ENCODE data around the gene SLC28A1. TPM values are rescaled to one million over a fixed set of nuclear protein-coding genes. Genes with fewer than 3 reads are reported as not detected.
"Not testable (repeated sequence)": the region's sequence is repeated elsewhere in the genome, so short reads cannot be mapped to it uniquely, and the experiment has no call there.

Gene SLC28A1
- total RNA-seq, 1 donor from 2014 or later, result not detected

- DNase-seq (ENCODE audit: low read depth, low spot score), result no peak
- TF ChIP-seq, protein P1, sequence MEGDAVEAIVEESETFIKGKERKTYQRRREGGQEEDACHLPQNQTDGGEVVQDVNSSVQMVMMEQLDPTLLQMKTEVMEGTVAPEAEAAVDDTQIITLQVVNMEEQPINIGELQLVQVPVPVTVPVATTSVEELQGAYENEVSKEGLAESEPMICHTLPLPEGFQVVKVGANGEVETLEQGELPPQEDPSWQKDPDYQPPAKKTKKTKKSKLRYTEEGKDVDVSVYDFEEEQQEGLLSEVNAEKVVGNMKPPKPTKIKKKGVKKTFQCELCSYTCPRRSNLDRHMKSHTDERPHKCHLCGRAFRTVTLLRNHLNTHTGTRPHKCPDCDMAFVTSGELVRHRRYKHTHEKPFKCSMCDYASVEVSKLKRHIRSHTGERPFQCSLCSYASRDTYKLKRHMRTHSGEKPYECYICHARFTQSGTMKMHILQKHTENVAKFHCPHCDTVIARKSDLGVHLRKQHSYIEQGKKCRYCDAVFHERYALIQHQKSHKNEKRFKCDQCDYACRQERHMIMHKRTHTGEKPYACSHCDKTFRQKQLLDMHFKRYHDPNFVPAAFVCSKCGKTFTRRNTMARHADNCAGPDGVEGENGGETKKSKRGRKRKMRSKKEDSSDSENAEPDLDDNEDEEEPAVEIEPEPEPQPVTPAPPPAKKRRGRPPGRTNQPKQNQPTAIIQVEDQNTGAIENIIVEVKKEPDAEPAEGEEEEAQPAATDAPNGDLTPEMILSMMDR (conservative IDR thresholded peaks at IDR 0.05), result no peak
- Mint-ChIP-seq H3K4me1 (no peaks in the 10 kb centered on the region), H3K36me3 (ENCODE audit: low read depth) (no peaks in the 10 kb centered on the region), H3K4me3 (no peak overlapping the region), H3K27ac (ENCODE audit: unreplicated experiment) (no peak overlapping the region), H3K27me3 (ENCODE audit: low read depth) (no peaks in the 10 kb centered on the region), H3K9me3 (no peaks in the 10 kb centered on the region)
These were observed 44.2 kb upstream of the SLC28A1 start for GRCh38 chr15:84840255-84840654.

DNA sequence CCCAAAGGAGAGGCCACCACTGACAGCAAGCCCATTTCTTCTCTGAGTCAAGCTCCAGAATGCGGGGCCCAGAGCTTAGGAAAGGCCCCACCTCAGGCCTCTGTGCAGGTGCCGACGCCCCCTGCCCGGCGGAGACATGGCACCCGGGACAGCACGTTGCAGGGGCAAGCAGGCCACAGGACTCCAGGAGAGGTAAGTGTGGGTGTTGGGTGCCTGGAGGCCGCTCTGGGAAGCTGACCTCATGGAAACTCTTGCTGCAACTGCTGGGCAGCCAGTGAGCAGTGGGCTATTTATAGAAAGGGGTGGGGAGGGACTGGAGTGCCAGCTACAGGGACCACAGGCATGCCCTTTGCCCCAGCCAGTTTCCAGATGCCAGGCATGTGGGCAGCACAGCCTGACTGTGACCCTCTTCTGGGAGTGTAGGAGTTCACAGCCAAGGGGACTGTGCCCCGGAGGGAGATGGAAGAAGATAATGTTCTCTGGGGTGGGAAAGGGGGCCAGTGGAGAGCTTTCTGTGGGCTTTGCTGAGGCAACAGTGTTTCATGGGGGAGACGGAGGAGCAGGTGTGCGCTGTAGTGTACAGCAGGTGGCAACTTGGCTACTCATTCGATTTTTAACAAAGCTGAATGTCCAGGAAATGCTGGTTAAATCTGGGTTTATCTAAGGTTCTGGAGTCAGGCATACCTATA, 43.6 kb upstream of the SLC28A1 start:
- Mint-ChIP-seq H3K36me3 (ENCODE audit: low read depth) (peaks cover 3% of the 10 kb centered on the region), H3K4me3 (no peak overlapping the region), H3K27ac (ENCODE audit: unreplicated experiment) (no peak overlapping the region), H3K9me3 (no peaks in the 10 kb centered on the region), H3K27me3 (ENCODE audit: low read depth) (no peaks in the 10 kb centered on the region), H3K4me1 (no peaks in the 10 kb centered on the region)
- TF ChIP-seq, protein P1 (conservative IDR thresholded peaks at IDR 0.05), result no peak
- no peak for DNase-seq (ENCODE audit: low read depth, low spot score)

DNA sequence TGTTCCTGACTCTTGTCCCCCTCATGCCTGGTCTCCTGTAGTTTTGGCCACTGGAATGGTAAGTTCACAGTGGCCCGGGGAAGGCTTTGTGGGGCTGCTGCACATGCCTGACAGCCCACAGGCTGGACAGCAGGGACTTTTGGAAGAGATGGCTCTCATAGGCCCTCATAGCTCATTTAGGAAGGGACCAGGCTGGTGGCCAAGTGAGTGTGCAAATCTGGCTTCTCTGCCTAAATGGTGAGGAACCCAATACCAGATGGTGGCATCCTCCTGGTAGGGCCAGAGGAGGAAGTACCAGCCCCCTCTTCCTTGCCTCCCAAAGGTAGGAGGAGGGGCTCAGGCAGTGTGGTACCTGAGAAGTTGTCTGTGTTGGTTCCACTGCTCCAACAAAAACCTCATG, 41.7 kb upstream of the SLC28A1 start:
- TF ChIP-seq, protein P1 (conservative IDR thresholded peaks at IDR 0.05), result no peak
- Mint-ChIP-seq H3K27me3 (ENCODE audit: low read depth) (no peaks in the 10 kb centered on the region), H3K9me3 (peaks cover 7% of the 10 kb centered on the region), H3K4me1 (no peaks in the 10 kb centered on the region), H3K4me3 (no peak overlapping the region), H3K27ac (ENCODE audit: unreplicated experiment) (no peak overlapping the region), H3K36me3 (ENCODE audit: low read depth) (peaks cover 11% of the 10 kb centered on the region)
- DNase-seq (ENCODE audit: low read depth, low spot score), result no peak

GRCh38 chr15:84844964-84845363, 39.5 kb upstream of the SLC28A1 start:
- H3K27ac Mint-ChIP-seq (ENCODE audit: unreplicated experiment), result peak overlapping the region; percentile 27
- H3K4me1 Mint-ChIP-seq, result no peaks in the 10 kb centered on the region
- peaks cover 11% of the 10 kb centered on the region for H3K36me3 Mint-ChIP-seq (ENCODE audit: low read depth)
- no peaks in the 10 kb centered on the region for H3K27me3 Mint-ChIP-seq (ENCODE audit: low read depth)
- no peak overlapping the region for H3K4me3 Mint-ChIP-seq
- TF ChIP-seq, protein P1 (conservative IDR thresholded peaks at IDR 0.05), result no peak
- DNase-seq (ENCODE audit: low read depth, low spot score), result no peak
- peaks cover 7% of the 10 kb centered on the region for H3K9me3 Mint-ChIP-seq

DNA sequence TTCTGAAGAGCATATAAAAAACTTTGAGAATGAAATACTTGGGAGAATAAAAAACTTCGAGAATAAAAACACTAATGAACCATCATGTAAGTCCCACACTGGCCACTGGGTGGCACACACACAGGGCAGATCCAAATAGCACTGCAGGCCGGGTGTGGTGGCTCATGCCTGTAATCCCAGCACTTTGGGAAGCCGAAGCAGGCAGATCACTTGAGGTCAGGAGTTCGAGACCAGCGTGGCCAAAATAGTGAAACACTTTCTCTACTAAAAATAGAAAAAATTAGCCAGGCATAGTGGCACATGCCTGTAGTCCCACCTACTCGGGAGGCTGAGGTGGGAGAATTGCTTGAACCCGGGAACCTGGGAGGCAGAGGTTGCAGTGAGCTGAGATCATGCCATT, 38.8 kb upstream of the SLC28A1 start:
- not testable (repeated sequence) for H3K27ac Mint-ChIP-seq (ENCODE audit: unreplicated experiment); H3K4me3 Mint-ChIP-seq; H3K9me3 Mint-ChIP-seq; H3K4me1 Mint-ChIP-seq; H3K27me3 Mint-ChIP-seq (ENCODE audit: low read depth)
- H3K36me3 Mint-ChIP-seq (ENCODE audit: low read depth), result peaks cover 11% of the 10 kb centered on the region
- peak; percentile 44 for DNase-seq (ENCODE audit: low read depth, low spot score)
- TF ChIP-seq, protein P1 (conservative IDR thresholded peaks at IDR 0.05), result peak; percentile 73

Measured in neural crest cell (in vitro differentiated cells).